Ishikawa (cell line): Measurements from ENCODE around the gene OR2D3.

Source experiments
- CEBPB ChIP-seq: IDR thresholded peaks from 2 replicates; pipeline ENCODE4 v1.6.1; 2012
- EP300 ChIP-seq: IDR thresholded peaks from 2 replicates; pipeline ENCODE4 v1.6.1; 2012; ENCODE audit warnings: borderline replicate concordance
- FOXM1 ChIP-seq: IDR thresholded peaks from 2 replicates; pipeline ENCODE4 v1.6.1; 2012; ENCODE audit warnings: low read depth, borderline replicate concordance
- MAX ChIP-seq: IDR thresholded peaks from 2 replicates; pipeline ENCODE4 v1.6.1; 2012
- RAD21 ChIP-seq: IDR thresholded peaks from 2 replicates; pipeline ENCODE4 v1.6.1; 2012; ENCODE audit warnings: low read depth
- REST ChIP-seq: IDR thresholded peaks from 2 replicates; pipeline ENCODE4 v1.6.1; 2012; ENCODE audit warnings: low read depth, mild to moderate bottlenecking
- TAF1 ChIP-seq: IDR thresholded peaks from 2 replicates; pipeline ENCODE4 v1.6.1; 2012; ENCODE audit warnings: low read depth, mild to moderate bottlenecking
- TCF12 ChIP-seq: IDR thresholded peaks from 2 replicates; pipeline ENCODE4 v1.6.1; 2012; ENCODE audit warnings: low read depth
- TEAD4 ChIP-seq: IDR thresholded peaks from 2 replicates; pipeline ENCODE4 v1.6.1; 2012
- USF1 ChIP-seq: IDR thresholded peaks from 2 replicates; pipeline ENCODE4 v1.6.1; 2012
- YY1 ChIP-seq: IDR thresholded peaks from 2 replicates; pipeline ENCODE4 v1.6.1; 2012; ENCODE audit warnings: low read depth
- ZBTB7A ChIP-seq: IDR thresholded peaks from 2 replicates; pipeline ENCODE4 v1.6.1; 2012; ENCODE audit warnings: low read depth

GRCh38 chr11:6962673-6963072, 41.9 kb downstream of the OR2D3 start:
- TF ChIP-seq TAF1 (no peak), EP300 (no peak), REST (no peak), YY1 (no peak), TCF12 (no peak), FOXM1 (no peak), MAX (no peak), TEAD4 (no peak), USF1 (no peak), RAD21 (no peak), ZBTB7A (no peak), CEBPB (no peak)
